GM21381 (cell line): ENCODE measurements around the gene LSAMP.

Experiments used
- ATAC-seq: cut with Tn5 transposase; IDR thresholded peaks from one replicate; pipeline ENCODE4 v1.9.1; 2021; ENCODE audit warnings: mild to moderate bottlenecking, moderate library complexity; ENCODE audit not compliant: unreplicated experiment

Gene LSAMP

GRCh38 chr3:115916866-115917265 lies 528.4 kb downstream of the LSAMP start:
- no peak for ATAC-seq

DNA sequence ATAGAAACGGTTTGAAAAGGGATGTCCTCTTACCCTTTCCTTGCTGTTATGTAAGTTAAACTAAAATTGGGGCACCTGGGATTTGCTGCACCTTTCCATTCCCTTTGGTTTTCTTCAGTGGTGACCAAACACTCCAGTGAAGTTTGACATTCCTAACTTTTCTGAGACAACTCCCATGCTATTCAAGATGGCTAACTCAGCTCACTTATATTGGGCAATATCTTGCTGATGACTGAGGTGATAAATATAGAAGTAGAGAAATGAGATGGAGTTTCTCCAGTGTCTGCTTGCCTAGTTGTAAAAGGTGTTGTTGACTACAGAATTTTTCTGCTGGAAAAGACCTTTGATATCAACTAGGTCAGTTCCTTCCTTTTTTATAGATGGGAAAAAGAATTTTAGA lies 530.2 kb downstream of the LSAMP start:
- no peak for ATAC-seq

DNA sequence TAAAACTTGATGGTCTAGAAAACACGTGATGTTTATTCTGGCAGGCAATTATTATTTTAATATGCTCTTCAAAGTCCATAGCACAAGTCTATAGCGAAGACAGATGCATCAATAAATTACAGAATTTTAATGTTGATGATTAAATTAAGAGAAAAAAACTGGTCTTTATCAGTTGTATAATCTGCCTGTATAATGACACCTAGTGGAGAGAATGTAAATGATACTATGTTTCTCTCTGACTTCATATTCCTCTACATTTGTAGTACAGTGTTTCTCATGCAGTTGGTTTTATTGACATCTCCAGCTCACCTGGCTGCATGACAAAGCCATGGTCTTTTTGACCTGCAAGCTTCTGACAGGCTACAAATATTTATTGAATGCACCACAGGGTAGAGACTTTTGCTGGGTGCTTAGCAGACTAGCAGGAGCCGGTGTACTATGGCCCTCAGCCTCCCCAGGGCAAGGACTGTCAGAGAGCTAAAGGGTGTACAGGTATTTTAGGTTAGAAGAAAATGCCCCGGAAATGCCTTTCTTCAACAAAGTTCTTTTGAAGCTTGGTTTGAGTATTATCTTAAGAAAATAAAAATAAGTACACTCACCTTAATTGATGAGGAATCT lies 532.1 kb downstream of the LSAMP start:
- ATAC-seq: no peak

DNA sequence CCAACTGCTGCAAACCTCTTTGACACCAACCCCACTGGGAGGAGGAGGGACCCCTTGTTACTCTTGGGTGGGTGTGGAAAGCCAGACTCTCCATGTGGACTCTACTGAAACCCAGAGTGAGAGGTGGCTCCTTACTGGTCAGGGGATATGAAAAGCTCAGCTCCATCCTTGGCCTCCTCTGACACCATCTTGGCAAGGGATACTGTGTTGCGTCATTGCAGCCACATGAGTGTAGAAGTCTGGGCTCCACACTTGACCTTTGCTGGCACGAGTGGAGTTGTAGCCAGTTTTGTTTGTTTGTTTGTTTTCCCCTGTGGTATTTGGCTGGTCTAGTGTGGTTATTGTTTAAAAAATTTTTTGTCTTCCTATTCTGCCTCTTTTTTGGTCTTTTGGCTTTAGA lies 532.9 kb downstream of the LSAMP start:
- ATAC-seq: no peak

- no peak for ATAC-seq
Observed at GRCh38 chr3:115905871-115906270, 539.4 kb downstream of the LSAMP start.

DNA sequence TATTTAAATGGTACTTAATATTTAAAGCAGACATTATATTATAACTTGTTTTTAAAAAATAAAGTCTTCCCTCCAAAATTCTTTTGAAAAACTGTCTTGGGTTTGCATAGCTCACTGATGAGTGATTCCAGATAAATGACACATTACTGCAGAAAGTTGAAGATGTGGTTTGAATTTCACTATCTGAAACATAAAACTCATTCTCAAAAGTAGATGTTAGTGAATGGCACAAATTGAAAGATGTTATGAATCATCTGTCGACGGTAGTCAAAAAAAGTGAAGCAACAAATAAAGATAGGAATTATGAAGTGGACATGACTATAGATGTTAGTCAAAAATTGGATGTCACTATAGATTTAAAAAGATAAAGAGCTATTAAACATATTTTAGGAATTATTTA lies 541.4 kb downstream of the LSAMP start:
- ATAC-seq: no peak

DNA sequence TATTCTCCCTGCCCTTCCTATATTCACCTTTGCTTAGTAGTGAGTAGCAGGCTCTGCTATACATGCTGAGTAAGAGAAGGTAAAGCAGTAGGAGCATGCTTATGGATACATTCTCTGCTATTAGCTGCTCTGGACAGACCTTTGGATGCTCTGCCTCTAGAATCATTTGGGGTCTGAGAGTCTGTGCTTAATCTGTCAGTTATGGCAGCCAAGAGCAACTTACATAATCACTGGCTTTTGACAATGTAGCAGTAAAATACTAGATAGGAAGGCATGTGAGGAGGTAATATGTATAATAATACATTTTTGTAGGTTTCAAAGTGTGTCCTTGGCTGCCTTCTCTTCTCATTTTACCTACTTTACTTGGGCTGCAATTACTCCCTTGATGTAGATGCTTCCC lies 544.3 kb downstream of the LSAMP start:
- no peak for ATAC-seq

DNA sequence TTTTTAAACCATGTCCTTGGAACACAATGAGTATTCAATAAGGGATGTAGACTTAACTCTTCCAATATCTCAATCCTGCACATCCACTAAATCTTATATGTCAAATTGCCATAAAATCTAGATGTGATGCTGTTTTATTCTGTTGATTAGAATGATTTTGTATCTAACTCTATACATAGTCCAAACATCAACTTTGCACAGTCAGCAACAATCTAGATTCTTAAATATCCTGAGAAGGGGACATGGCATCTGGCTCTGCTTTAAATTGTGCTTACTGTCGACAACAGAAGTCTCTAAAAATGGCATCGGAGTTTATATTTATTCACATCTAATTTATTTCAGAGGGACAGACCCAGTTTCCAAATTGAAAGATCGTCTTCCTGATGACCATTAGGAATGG lies 545.8 kb downstream of the LSAMP start:
- ATAC-seq: no peak

DNA sequence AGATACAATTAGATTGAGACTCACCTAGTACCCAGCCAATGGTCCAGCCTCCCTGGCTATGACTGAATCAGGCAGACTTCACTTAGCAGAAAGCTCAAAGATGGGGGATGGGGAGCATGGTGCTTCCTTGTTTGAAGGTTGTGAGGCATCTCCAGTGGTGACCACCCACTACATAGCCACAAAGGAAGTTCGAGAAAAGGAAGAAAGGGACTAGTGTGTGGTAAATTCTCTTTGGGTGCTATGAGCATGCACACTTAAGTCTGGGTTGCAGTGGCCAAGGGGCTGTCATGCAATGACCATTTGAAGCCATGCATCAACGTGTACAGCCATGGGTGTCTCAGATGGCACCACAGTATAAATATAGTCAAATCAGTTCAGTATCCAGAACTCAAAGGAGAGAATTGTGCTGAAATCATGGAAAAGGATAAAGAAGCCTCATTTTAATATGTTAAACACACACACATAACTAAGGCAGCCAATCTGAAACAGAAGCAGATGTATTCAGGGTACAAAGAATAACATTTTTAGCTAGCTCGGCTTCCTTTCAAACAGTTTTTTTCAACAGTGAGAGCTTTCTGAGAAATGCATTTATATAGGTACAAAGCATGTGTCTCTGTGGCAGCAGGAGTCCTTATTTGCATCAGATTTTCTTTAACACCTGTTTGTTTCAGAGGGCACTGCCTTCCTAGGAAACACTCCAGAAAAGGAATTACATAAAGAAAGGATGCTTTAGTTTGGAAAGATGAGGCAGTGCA lies 546.5 kb downstream of the LSAMP start:
- no peak for ATAC-seq

DNA sequence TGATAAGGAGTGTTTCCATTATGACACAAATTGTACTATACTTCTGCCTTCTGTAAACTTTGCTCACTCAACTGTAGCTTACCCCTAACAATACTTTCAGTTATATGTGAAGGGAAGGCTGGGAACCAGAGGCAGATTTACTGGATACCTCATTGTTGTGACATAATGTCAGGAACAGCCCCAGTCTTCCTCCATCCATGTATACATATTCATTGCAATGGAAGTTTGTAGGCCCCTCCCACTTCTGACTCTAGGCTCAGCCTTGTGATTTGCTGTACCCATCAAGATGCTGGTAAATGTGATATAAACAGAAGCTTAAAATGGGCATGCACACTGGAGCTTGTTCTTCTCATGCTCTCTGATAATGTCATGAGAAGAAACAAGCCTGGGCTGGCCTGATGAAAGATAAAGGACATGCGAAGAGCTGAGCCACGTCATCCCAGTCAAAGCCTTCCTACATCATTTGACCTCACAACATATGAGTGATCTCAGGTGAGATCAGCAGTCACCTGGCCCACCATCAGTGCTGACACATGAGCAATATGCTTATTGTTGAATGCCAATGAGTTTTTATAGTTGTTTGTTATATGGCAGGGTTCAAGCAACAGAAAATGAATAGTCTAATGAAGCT lies 554.2 kb downstream of the LSAMP start:
- ATAC-seq: no peak

DNA sequence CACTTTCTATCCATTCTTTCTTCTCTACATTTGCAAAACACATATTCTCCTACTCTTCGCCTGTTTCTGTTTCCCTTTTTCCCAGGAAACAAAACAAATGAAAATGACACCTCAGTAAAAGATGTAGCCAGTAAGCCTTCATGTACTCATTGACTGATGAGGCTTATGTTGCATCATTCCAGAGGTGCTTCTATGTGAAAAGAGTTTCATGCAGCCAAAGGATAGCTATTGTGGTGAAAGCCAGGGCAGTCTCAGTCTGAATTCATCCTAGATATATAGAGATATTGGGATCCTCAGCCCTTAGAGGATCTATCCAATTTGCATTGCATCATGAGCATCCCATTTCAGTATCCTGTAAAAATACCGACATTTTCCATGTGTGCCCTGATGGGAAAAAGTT lies 554.7 kb downstream of the LSAMP start:
- ATAC-seq: no peak

DNA sequence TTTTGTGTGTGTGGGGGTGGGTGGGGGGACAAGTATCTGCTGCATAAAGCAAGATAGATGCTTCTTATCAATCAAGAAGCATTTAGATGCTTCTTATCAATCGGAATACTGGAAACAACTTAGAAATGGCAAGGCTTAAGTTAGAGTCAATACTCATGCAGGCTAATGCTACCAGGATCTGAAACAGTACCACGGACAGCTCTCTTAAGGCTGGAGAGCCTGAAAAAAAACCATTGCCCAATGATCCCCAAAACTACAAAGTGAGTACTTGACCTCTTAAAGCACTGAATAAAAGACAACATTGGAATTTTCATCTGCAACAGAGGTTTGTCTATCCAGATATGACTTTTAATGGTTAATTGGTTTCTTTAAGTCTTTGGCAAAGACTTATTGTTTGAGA lies 559.7 kb downstream of the LSAMP start:
- ATAC-seq: no peak

GRCh38 chr3:115877615-115877899 lies 567.7 kb downstream of the LSAMP start:
- no peak for ATAC-seq

GRCh38 chr3:115876876-115877614 lies 568.2 kb downstream of the LSAMP start:
- ATAC-seq: no peak

DNA sequence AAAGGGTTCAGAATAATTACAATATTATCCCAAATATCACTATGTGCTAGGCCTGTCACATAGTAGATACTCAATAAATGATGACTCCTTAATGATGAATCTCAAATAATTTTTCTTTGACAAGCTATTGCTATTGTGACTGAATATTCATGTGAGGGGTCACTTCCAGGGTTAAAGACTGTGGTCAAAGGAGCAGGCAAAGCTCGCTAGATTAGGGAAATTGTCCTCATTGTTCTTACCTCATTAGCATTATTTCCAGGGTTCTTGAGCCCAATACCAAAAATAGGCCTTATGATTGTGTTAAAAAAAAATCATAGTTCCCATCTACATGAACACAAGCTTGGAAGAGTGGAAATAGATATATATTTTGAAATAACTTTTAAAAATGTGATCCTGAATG lies 569.8 kb downstream of the LSAMP start:
- no peak for ATAC-seq

DNA sequence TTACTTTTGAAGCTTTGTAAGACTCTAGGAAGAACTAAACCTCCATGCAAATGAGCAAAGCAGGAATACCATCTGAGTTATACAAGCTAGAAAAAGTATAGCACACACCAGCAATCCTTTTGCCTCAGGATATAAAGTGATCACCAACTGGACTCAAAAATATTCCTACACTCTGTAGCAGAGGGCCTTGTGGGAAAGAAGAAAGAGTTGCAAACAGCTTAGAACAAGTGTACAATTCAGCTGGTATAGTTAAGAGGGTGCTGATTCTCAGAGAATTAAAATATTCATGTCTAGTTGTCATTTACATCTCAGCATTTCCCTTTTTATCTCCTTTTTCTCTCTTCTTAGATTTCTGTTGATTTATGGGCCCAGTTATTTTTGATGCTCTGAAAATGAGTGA lies 573.6 kb downstream of the LSAMP start:
- no peak for ATAC-seq

DNA sequence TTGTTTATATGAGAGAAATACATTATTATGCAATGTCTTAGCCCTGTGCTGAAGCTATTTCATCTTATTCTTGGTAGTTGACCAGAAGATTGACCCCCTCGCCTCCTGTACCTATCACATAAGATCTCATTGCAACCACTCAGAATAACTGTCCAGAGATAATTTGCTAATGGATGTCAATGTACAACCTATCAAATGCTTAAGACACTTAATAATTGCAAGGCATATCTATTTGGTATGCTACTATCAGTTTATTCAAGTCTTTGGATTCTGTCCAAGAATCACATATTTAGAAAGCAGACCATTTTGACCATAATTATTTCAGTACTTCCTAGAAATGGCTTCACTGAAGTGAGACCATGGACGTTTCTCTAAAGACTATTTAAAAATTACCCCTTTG lies 580.4 kb downstream of the LSAMP start:
- ATAC-seq: no peak

GRCh38 chr3:115862849-115863248 lies 582.4 kb downstream of the LSAMP start:
- ATAC-seq: no peak

- ATAC-seq: no peak
Observed at GRCh38 chr3:115862099-115862498, 583.2 kb downstream of the LSAMP start.

- no peak for ATAC-seq
Observed at GRCh38 chr3:115861166-115861733, 584.0 kb downstream of the LSAMP start.

GRCh38 chr3:115860766-115861165 lies 584.5 kb downstream of the LSAMP start:
- no peak for ATAC-seq
